Neural progenitor cell (in vitro differentiated cells): Measurements from ENCODE around the gene TRABD2A.

Experiments
- CTCF ChIP-seq: fragments of 200-600 bp; sonication (generic); IDR thresholded peaks from 2 replicates; pipeline ENCODE4 v1.5.1; 2017; ENCODE audit warnings: antibody characterized with exemption, mild to moderate bottlenecking
- EZH2 ChIP-seq: fragments of 200-600 bp; sonication (generic); IDR thresholded peaks from 2 replicates; pipeline ENCODE4 v1.6.1; 2017; ENCODE audit warnings: antibody characterized with exemption, mild to moderate bottlenecking, moderate library complexity
- EZH2phosphoT487 ChIP-seq: fragments of 200-600 bp; sonication (generic); IDR thresholded peaks from 2 replicates; pipeline ENCODE4 v1.6.1; 2017; ENCODE audit warnings: antibody characterized with exemption

- TF ChIP-seq EZH2phosphoT487 (no peak), CTCF (no peak), EZH2 (no peak)
Observed at GRCh38 chr2:84856787-84857186, 24.1 kb downstream of the TRABD2A start.
